Left hindlimb (tissue), 1 donor: ENCODE measurements around the gene LYZL4.

Experiments used
- DNase-seq: peaks from one replicate; pipeline ENCODE4 v3.0.0-alpha.2; 2018

Gene LYZL4, protein sequence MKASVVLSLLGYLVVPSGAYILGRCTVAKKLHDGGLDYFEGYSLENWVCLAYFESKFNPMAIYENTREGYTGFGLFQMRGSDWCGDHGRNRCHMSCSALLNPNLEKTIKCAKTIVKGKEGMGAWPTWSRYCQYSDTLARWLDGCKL

GRCh38 chr3:42410370-42411131 is at the start of gene LYZL4:
TSS of gene LYZL4 (minus strand) at chr3:42410610. CDS start at chr3:42407251, 3,359 bp downstream.
- DNase-seq, result no peak

DNA sequence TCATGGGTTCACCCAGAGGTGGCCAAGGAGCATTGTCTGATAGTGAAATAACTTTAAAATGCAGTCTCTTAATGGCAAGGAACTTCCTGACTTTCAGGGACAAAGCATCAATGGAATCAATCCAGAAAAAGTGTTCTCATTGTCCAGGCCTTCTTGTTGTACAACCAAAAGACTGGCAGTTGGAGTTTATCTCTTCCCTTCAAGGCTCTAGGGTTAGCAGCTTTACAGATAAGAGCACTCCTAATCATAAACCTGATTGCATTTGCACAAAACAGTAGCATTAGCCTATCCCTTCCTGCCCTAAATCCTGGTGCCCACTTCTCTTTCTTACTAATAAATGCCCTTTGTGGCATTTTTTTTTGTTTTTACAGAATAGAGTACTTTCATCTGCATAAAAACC is 48.7 kb upstream of the LYZL4 start:
- DNase-seq, result no peak

DNA sequence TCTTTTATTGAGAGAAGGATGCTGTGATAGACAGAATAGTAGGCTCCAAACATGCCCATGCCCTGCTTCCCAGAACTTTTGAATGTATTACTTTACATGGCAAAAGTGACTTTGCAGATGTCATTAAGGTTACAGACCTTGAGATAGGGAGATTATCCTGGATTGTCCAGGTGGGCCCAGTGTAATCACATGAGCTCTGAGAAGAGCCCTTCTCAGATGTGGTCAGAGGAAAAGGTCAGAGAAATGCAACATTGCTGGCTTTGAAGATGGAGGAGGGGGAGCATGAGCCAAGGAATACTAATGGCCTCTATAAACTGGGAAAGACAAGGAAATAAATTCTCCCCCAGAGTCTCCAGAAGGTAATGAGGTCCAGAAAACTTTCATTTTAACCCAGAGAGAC is 45.8 kb upstream of the LYZL4 start:
- DNase-seq, result no peak

DNA sequence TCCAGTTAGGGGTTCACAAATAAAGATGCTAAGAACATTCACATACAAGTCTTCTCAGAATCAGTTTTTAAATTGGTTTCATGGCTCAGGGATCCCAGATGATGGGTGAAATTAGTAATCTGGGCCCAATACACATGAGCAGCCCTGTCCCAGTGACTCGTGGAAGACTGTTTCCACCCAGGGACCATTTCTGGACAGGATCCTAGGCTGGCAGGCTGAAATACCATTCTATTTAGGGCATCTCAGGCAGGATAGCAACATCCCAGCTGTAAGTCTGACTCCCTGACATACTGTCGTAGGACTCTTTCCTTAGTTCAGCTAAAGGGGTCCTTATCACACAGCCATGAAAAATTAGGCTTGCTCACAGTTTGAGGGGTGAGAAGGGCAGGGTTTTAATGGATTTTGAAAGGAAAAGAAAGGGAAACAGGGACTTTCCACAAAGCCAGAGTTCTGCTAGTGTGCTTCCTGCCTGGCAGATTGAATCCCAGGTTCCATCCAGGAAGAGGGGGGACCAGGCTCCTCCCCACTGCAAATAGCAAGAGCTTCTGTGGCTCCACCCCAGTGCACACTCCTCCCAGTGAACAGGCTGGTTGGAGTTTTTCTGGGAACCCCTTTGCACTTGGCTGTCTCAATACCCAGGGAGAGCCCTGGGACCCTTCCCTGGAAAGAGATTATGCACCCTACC is 41.3 kb upstream of the LYZL4 start:
- DNase-seq, result no peak

DNA sequence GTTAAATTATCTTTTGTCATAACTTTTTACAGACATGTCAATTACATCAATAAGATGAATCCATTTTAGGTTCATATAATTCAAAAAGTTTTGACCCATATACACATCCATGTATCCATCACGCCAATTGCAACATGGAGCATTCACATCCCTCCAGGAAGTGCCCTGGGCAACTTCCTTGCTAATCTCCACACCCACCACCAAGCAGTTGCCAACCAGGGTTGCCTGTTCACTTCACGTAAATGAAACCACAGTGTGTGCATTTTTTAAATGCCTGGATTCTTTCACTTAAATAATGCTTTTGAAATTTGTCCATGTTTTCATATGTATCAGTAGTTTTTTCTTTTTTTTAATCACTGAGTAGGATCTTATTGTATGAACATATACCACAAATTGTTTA is 40.7 kb upstream of the LYZL4 start:
- DNase-seq, result no peak

DNA sequence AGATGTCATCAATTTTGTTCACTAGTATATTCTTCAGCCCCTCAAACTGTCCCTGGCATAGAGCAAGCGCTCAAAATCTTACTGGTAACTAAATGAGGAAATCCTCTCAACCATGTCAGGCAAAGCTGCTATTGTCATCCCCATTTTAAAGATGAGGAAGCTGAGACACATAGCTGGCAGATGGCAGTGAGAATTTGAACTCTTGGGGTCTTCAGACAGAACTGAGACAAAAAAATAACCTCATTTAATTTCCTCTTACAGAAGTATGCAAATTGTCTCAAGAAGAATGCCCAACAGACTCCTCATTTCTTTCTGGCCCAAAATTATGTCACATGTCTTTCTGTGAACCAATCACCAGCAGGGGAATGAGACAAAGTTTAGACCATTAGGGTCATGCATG is 40.2 kb upstream of the LYZL4 start:
- no peak for DNase-seq

DNA sequence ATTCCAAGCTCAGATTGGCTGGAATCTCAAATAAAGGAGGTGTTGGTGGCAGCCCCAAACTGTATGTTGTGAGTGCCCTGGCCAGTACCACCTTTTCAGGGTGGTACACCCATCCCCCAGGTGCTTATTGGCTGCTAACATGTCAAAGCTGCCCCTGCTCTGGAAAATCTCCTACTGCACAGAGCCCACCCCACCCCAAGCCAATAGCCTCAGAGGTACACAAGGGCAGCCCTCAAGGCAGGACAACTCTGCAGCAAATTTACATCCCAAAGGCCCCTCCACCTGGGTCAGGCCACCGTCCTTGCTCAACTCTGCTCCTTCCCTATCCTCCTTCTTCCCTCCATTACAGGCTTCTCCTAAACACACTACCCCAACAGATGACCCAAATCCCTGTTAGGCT is 37.1 kb upstream of the LYZL4 start:
- DNase-seq, result no peak

- no peak for DNase-seq
Measured at GRCh38 chr3:42446111-42447050, 36.0 kb upstream of the LYZL4 start.

- peak; percentile 82 for DNase-seq
Measured at GRCh38 chr3:42443819-42444436, 33.5 kb upstream of the LYZL4 start.

GRCh38 chr3:42443292-42443691 is 32.9 kb upstream of the LYZL4 start:
- no peak for DNase-seq

- no peak for DNase-seq
Measured at GRCh38 chr3:42442640-42443039, 32.2 kb upstream of the LYZL4 start.

GRCh38 chr3:42441791-42442190 is 31.4 kb upstream of the LYZL4 start:
- no peak for DNase-seq

- DNase-seq, result no peak
Measured at GRCh38 chr3:42440924-42441323, 30.5 kb upstream of the LYZL4 start.

GRCh38 chr3:42439261-42440115 is 29.1 kb upstream of the LYZL4 start:
- no peak for DNase-seq

DNA sequence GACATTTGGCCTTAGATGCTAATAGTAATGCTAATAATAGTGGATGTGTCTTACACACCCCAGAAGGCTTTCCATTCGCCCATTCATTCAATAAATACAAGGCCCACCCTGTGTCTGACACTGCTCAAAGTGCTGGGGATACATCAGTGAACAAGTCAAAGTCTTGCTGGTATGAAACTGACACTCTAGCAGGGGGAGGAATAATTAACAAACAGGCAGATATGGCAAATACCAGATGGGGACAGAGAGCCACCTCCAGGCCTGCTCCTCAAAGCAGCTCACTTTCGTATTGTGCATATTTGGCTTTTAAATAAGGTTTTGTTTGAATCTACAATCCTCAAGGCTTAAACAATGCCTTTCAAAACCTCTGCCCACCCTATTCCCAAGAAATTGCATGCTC is 28.3 kb upstream of the LYZL4 start:
- DNase-seq, result no peak

GRCh38 chr3:42438193-42438592 is 27.8 kb upstream of the LYZL4 start:
- no peak for DNase-seq

DNA sequence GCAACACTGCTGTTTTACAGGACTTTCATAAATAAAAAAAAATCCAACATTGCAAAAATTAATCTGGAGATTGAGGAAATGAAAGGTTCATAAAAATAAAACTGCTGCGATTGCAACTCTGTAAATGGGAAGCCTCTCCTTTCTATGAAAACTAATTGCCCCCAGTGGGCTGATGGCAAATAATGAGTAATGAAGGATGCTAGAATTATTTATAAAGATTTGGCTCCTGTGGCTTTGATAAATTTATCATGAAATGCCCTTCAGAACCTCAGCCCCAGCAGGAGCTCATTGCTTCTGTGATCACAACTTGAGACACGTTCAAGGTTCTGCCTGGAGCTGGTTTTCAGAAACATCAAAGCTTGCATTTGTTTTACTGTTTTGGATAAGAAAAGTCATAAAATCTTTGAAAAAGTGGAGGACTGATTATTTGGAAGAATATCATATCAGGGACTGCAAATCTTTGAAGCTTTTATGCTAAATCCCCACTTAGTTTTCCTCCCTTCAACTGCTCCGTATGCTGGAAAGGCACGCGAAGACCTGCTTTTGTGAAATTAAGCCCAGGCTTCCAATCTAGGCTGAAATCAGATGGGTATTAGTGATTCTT is 24.5 kb upstream of the LYZL4 start:
- no peak for DNase-seq

- no peak for DNase-seq
Measured at GRCh38 chr3:42432485-42432884, 22.1 kb upstream of the LYZL4 start.

GRCh38 chr3:42430781-42431532 is 20.5 kb upstream of the LYZL4 start:
- no peak for DNase-seq

GRCh38 chr3:42428830-42429229 is 18.4 kb upstream of the LYZL4 start:
- no peak for DNase-seq
